IMR-90 (cell line): Measurements from ENCODE around the gene CTNNBIP1. TPM values are rescaled to one million over a fixed set of nuclear protein-coding genes. Genes with fewer than 3 reads are reported as not detected.
A peak's percentile ranks its signal among the peaks of the same experiment; 100 is the strongest.

Experiments used
- ATAC-seq: fragments of 200-7000 bp; cut with Tn5 transposase; 2 replicates; pipeline ENCODE4 v1.9.1; 2020; ENCODE audit warnings: low read depth, mild to moderate bottlenecking, moderate library complexity
- BruUV-seq: library from RNA; stranded (reverse); fragments of 400-500 nt; replicated peaks from 2 replicates; lab custom pipeline; 2021; lab: Mats Ljungman, UMichigan
- CTCF ChIA-PET: fragments of 300-600 bp; formaldehyde crosslinking; extraction: SDS; loops from one replicate; lab custom pipeline; 2021; ENCODE audit warnings: antibody characterized with exemption; lab: Yijun Ruan, JAX
- POLR2A ChIA-PET: fragments of 300-600 bp; sonication (Branson Sonifier 250); formaldehyde crosslinking; loops from one replicate; lab custom pipeline; 2022; ENCODE audit warnings: antibody characterized with exemption; ENCODE audit not compliant: unreplicated experiment; lab: Charles Lee
- DNase-seq: peaks from one replicate; pipeline ENCODE4 v3.0.0; 2013
- H2AFZ ChIP-seq: replicated peaks from 2 replicates; pipeline ENCODE3; 2013; ENCODE audit warnings: low read length, mild to moderate bottlenecking; ENCODE audit not compliant: poor library complexity
- H2AK5ac ChIP-seq: 2 replicates; pipeline ENCODE4 v1.6.1; 2013; ENCODE audit warnings: low read depth, low read length, inconsistent platforms
- H2AK9ac ChIP-seq: replicated peaks from 2 replicates; pipeline ENCODE3; 2013; ENCODE audit warnings: mild to moderate bottlenecking, low read depth, low read length, moderate library complexity; ENCODE audit not compliant: poor library complexity
- H2BK120ac ChIP-seq: 2 replicates; pipeline ENCODE4 v1.6.1; 2013; ENCODE audit warnings: low read depth, low read length, inconsistent platforms
- H2BK15ac ChIP-seq: 3 replicates; pipeline ENCODE4 v1.6.1; 2013; ENCODE audit warnings: low read depth, low read length, inconsistent platforms
- H2BK20ac ChIP-seq: 2 replicates; pipeline ENCODE4 v1.6.1; 2013; ENCODE audit warnings: low read depth, mild to moderate bottlenecking, inconsistent platforms, low read length, moderate library complexity
- H2BK5ac ChIP-seq: 2 replicates; pipeline ENCODE4 v1.6.1; 2013; ENCODE audit warnings: mild to moderate bottlenecking, low read depth, low read length, inconsistent platforms; ENCODE audit not compliant: poor library complexity, severe bottlenecking
- H3K14ac ChIP-seq: replicated peaks from 2 replicates; pipeline ENCODE4 v1.6.1; 2013; ENCODE audit warnings: low read depth, low read length, inconsistent platforms
- H3K18ac ChIP-seq: 2 replicates; pipeline ENCODE4 v1.6.1; 2013; ENCODE audit warnings: low read depth, low read length, control low read depth
- H3K23ac ChIP-seq: 2 replicates; pipeline ENCODE4 v1.6.1; 2013; ENCODE audit warnings: low read depth, low read length, inconsistent platforms
- H3K27ac ChIP-seq: 2 replicates; pipeline ENCODE4 v1.5.1; 2013; ENCODE audit warnings: mild to moderate bottlenecking, control low read depth, low read length; ENCODE audit not compliant: insufficient read depth
- H3K27me3 ChIP-seq: 2 replicates; pipeline ENCODE4 v1.6.1; 2013; ENCODE audit warnings: low read length; ENCODE audit not compliant: control insufficient read depth, insufficient read depth
- H3K36me3 ChIP-seq: 2 replicates; pipeline ENCODE4 v1.6.1; 2013; ENCODE audit warnings: low read length, mixed read lengths; ENCODE audit not compliant: control insufficient read depth, insufficient read depth
- H3K4ac ChIP-seq: 2 replicates; pipeline ENCODE4 v1.6.1; 2013; ENCODE audit warnings: low read depth, low read length, inconsistent platforms
- H3K4me1 ChIP-seq: 2 replicates; pipeline ENCODE4 v1.6.1; 2013; ENCODE audit warnings: low read length, mixed read lengths; ENCODE audit not compliant: control insufficient read depth, insufficient read depth
- H3K4me2 ChIP-seq: 2 replicates; pipeline ENCODE4 v1.6.1; 2013; ENCODE audit warnings: low read depth, mild to moderate bottlenecking, control low read depth, low read length, moderate library complexity
- H3K4me3 ChIP-seq: 2 replicates; pipeline ENCODE4 v1.5.1; 2013; ENCODE audit warnings: low read depth, mild to moderate bottlenecking, control low read depth, low read length, moderate library complexity; ENCODE audit not compliant: insufficient read depth
- H3K56ac ChIP-seq: 2 replicates; pipeline ENCODE4 v1.6.1; 2013; ENCODE audit warnings: low read length, inconsistent platforms; ENCODE audit not compliant: insufficient read depth; ENCODE audit errors: extremely low read depth
- H3K79me1 ChIP-seq, 2 experiments: 2 replicates each; pipeline ENCODE4 v1.6.1; 2013; ENCODE audit warnings: low read length in 2 of 2, inconsistent platforms in 1 of 2, low read depth in 1 of 2
- H3K9ac ChIP-seq: 2 replicates; pipeline ENCODE4 v1.6.1; 2013; ENCODE audit warnings: low read depth, low read length, control low read depth
- H3K9me1 ChIP-seq: 2 replicates; pipeline ENCODE4 v1.6.1; 2013; ENCODE audit warnings: low read length, inconsistent platforms; ENCODE audit not compliant: insufficient read depth
- H3K9me3 ChIP-seq: 2 replicates; pipeline ENCODE4 v1.6.1; 2013; ENCODE audit warnings: low read length; ENCODE audit not compliant: control insufficient read depth, insufficient read depth
- H4K20me1 ChIP-seq: 2 replicates; pipeline ENCODE4 v1.6.1; 2013; ENCODE audit warnings: low read length, inconsistent platforms; ENCODE audit not compliant: insufficient read depth
- H4K5ac ChIP-seq: 2 replicates; pipeline ENCODE4 v1.6.1; 2013; ENCODE audit warnings: mild to moderate bottlenecking, low read depth, low read length, control low read depth
- H4K8ac ChIP-seq, 2 experiments: 2 replicates each; pipeline ENCODE4 v1.6.1; 2013; ENCODE audit warnings: low read depth in 2 of 2, low read length in 2 of 2, control low read depth in 1 of 2, inconsistent platforms in 1 of 2
- H4K91ac ChIP-seq: 2 replicates; pipeline ENCODE4 v1.6.1; 2013; ENCODE audit warnings: low read depth, low read length, inconsistent platforms; ENCODE audit not compliant: insufficient read depth
- BHLHE40 ChIP-seq: fragments of 150-350 bp; IDR thresholded peaks from 2 replicates; pipeline ENCODE4 v1.6.1; 2016; ENCODE audit warnings: mild to moderate bottlenecking, low read depth, low read length
- CHD1 ChIP-seq: IDR thresholded peaks from 2 replicates; pipeline ENCODE4 v1.6.1; 2012; ENCODE audit warnings: low read depth, low read length, improper control_type of control experiment
- FOS ChIP-seq: fragments of 150-350 bp; IDR thresholded peaks from 2 replicates; pipeline ENCODE4 v1.6.1; 2016; ENCODE audit warnings: low read depth, low read length
- WGBS, 2 experiments: methylation state at CpG; one replicate each; pipeline versions ENCODE4 v1.1.5 to v1.1.7; 2013; ENCODE audit warnings: missing lambda C conversion rate in 2 of 2; ENCODE audit not compliant: insufficient read length in 1 of 2; ENCODE audit errors: extremely low coverage in 2 of 2; 5-methylcytosine and 5-hydroxymethylcytosine counted together
- dilution Hi-C: fragments of 300-500 bp; cut with HindIII; formaldehyde crosslinking; loops from one replicate; pipeline ENCODE4 v1.14.3; 2018; ENCODE audit warnings: low sequenced_read_pairs; ENCODE audit not compliant: unreplicated experiment
- in situ Hi-C: fragments of 300-500 bp; cut with MboI; formaldehyde crosslinking; loops from 3 replicates; pipeline ENCODE4 v1.14.3; 2019; ENCODE audit warnings: low sequenced_read_pairs, inconsistent platforms, mixed read lengths
- intact Hi-C: fragments of 100-400 bp; cut with micrococcal nuclease; formaldehyde crosslinking; loops from 2 replicates; pipeline ENCODE4 v1.10.0; 2022
- polyA plus RNA-seq, 3 experiments: library from polyadenylated mRNA; depleted of rRNA; stranded (reverse); fragments of >200 nt; gene quantifications; 2 replicates each; pipeline ENCODE4 v1.2.3, GENCODE V29; 2012; ENCODE audit warnings: low replicate concordance in 1 of 3
- total RNA-seq: library from RNA; depleted of rRNA; stranded (reverse); fragments of >200 nt; gene quantifications from 2 replicates; pipeline ENCODE4 v1.2.3, GENCODE V29; 2012

The CTNNBIP1 gene
- total and polyA plus RNA-seq, 2 of the 4 experiments (the other 2 are of a cell fraction): 24.7 to 28.5 TPM

DNA sequence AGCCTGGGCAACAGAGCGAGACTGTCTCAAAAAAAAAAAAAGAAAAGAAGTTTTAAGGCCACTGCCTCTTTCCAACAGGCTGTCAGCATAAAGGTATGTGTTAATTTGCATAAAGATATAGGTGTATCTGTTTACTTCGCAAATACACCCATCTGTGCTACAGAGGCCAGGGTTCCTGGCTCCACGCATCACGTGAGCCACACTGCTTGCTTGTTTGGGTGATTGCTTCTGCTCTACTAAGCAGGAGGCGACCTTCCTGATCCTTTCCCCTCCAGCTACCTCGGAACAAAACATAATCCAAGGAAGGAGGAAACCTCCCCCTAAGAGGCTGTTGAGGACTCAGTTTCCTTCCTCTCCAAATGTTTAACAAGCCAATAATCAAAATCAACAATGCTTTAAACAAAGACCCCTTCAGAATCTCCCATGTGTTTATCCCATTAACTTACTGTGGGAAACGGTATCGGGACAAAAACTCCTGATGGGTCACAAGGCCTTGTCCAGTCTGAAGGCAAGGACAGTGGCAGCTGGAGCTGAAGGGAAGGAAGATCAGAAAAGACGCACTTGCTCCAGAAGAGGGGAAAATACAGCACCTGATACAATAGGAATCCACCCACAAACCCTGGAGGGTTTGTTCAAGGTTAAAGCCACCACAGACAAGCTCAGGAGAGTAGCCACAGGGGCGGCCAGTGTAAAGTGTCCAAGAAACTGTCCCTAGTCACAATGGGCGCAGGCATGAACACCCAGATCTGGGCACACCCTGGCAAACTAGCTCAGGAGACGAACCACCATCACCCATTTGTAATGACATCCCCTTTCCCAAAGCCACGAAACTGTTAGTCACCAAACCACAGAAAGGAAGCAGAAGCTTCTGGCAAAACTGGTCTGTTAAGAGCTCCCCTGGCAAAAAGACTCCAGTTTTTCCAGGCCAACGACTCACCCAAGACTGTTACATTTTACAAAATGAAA is 17.2 kb downstream of the CTNNBIP1 start:
- H2BK120ac ChIP-seq: peak overlapping the region; percentile 92
- peak overlapping the region; percentile 68 for H2AK9ac ChIP-seq
- H3K27me3 ChIP-seq: no peaks in the 10 kb centered on the region
- peak overlapping the region; percentile 92; the same call in 1 of the 2 replicates for H3K4me2 ChIP-seq
- peak overlapping the region; percentile 83 for H3K4ac ChIP-seq
- H3K4me1 ChIP-seq: peaks cover 34% of the 10 kb centered on the region
- H4K20me1 ChIP-seq: no peaks in the 10 kb centered on the region
- peak overlapping the region; percentile 94 for H2BK5ac ChIP-seq
- peak overlapping the region; percentile 98 for H2BK15ac ChIP-seq
- peak overlapping the region; percentile 92 for H3K14ac ChIP-seq
- peak overlapping the region; percentile 96 for H2BK20ac ChIP-seq
- DNase-seq (peak; percentile 88), ATAC-seq (peak; percentile 40)
- no TSS peak for BruUV-seq
- peaks cover 32% of the 10 kb centered on the region for H3K9me1 ChIP-seq
- intact Hi-C loops (no loop called here), dilution Hi-C loops (no loop called here), in situ Hi-C loops (no loop called here)
- peak overlapping the region; percentile 54 to 87 for H4K8ac ChIP-seq
- H3K27ac ChIP-seq: peak overlapping the region; percentile 51
- ChIA-PET POLR2A (no interaction called here), CTCF (interaction anchor here (0.5 to 1.0 kb wide), 3 partner anchors 16 to 196 kb away, joined by 3 to 4 read pairs (median 4); partner anchors contain the start of genes LZIC and NMNAT1)
- TF ChIP-seq CHD1 (no peak), BHLHE40 (0 out of 2 replicates have a peak, but pooled peaks have one; percentile 26), FOS (0 out of 2 replicates have a peak, but pooled peaks have one; percentile 23)
- H3K79me1 ChIP-seq: peaks cover 14 to 45% of the 10 kb centered on the region in 2 experiments; a peak in 2 of 4 replicates
- H4K5ac ChIP-seq: peak overlapping the region; percentile 8; the same call in 1 of the 2 replicates
- 42% methylated on average over 2 of the region's 14 CpGs; no CpG with 5 or more reads in 1 of the 2 experiments for WGBS, 2 experiments
- H3K9me3 ChIP-seq: no peaks in the 10 kb centered on the region
- H3K36me3 ChIP-seq: no peaks in the 10 kb centered on the region
- peak overlapping the region; percentile 21; the same call in 1 of the 2 replicates for H3K4me3 ChIP-seq
- H3K9ac ChIP-seq: peak overlapping the region; percentile 53; the same call in 1 of the 2 replicates
- peak overlapping the region; percentile 66; the same call in 1 of the 2 replicates for H3K18ac ChIP-seq
- peak overlapping the region; percentile 74 for H2AFZ ChIP-seq
- peak overlapping the region; percentile 98 for H2AK5ac ChIP-seq
- peak overlapping the region; percentile 86 for H4K91ac ChIP-seq
- peak overlapping the region; percentile 85 for H3K56ac ChIP-seq
- H3K23ac ChIP-seq: peak overlapping the region; percentile 74; the same call in 1 of the 2 replicates
